CD8-positive, alpha-beta memory T cell (primary cell): ENCODE results near the gene DBNDD1. TPM values are rescaled to one million over a fixed set of nuclear protein-coding genes. Genes with fewer than 3 reads are reported as not detected.

Experiments used
- CTCF ChIA-PET: fragments of 350-600 bp; sonication (Branson Sonifier 250); formaldehyde crosslinking; loops from one replicate; lab custom pipeline; 2021; ENCODE audit warnings: antibody characterized with exemption; lab: Charles Lee
- POLR2A ChIA-PET: fragments of 350-600 bp; sonication (Branson Sonifier 250); formaldehyde crosslinking; loops from one replicate; lab custom pipeline; 2021; ENCODE audit warnings: antibody characterized with exemption; lab: Charles Lee
- DNase-seq, 5 donors: peaks; one replicate each; pipeline versions ENCODE4 v3.0.0 to v3.0.0-alpha.2; 2020 to 2022; ENCODE audit warnings: mixed read lengths in 1 of 5
- H3K27ac ChIP-seq: one replicate; pipeline ENCODE4 v1.7.0; 2013; ENCODE audit warnings: low read depth, mild to moderate bottlenecking, low read length, moderate library complexity
- H3K27me3 ChIP-seq: 2 replicates; pipeline ENCODE4 v1.7.0; 2013; ENCODE audit warnings: low read length, mild to moderate bottlenecking; ENCODE audit not compliant: insufficient read depth, poor library complexity, severe bottlenecking
- H3K36me3 ChIP-seq: 2 replicates; pipeline ENCODE4 v1.7.0; 2013; ENCODE audit warnings: mild to moderate bottlenecking, low read length, moderate library complexity; ENCODE audit not compliant: insufficient read depth
- H3K4me1 ChIP-seq: 2 replicates; pipeline ENCODE4 v1.7.0; 2013; ENCODE audit warnings: mild to moderate bottlenecking, low read length, moderate library complexity; ENCODE audit not compliant: insufficient read depth
- H3K4me3 ChIP-seq: 2 replicates; pipeline ENCODE4 v1.7.0; 2013; ENCODE audit warnings: mild to moderate bottlenecking, low read length
- H3K9me3 ChIP-seq: 2 replicates; pipeline ENCODE4 v1.7.0; 2013; ENCODE audit warnings: mild to moderate bottlenecking, low read length
- H3K27ac Mint-ChIP-seq, 8 donors: one replicate each; pipeline ENCODE4 v1.8.0; 2020 to 2021; ENCODE audit warnings: mixed read lengths in 8 of 8, mild to moderate bottlenecking in 6 of 8, inconsistent platforms in 3 of 8, moderate library complexity in 3 of 8
- H3K27me3 Mint-ChIP-seq, 2 donors: one replicate each; pipeline ENCODE4 v1.8.0; 2020 to 2021; ENCODE audit warnings: mixed read lengths in 2 of 2, mild to moderate bottlenecking in 1 of 2, moderate library complexity in 1 of 2
- H3K36me3 Mint-ChIP-seq, 3 donors: one replicate each; pipeline ENCODE4 v1.8.0; 2020 to 2021; ENCODE audit warnings: mixed read lengths in 3 of 3, inconsistent platforms in 1 of 3, mild to moderate bottlenecking in 1 of 3
- H3K4me1 Mint-ChIP-seq, 3 donors: one replicate each; pipeline ENCODE4 v1.8.0; 2020 to 2021; ENCODE audit warnings: mixed read lengths in 3 of 3, inconsistent platforms in 1 of 3, mild to moderate bottlenecking in 1 of 3
- H3K4me3 Mint-ChIP-seq, 7 donors: one replicate each; pipeline ENCODE4 v1.8.0; 2020 to 2021; ENCODE audit warnings: mixed read lengths in 7 of 7, mild to moderate bottlenecking in 6 of 7, moderate library complexity in 4 of 7, inconsistent platforms in 2 of 7
- H3K9me3 Mint-ChIP-seq, 5 donors: one replicate each; pipeline ENCODE4 v1.8.0; 2020 to 2022; ENCODE audit warnings: mixed read lengths in 5 of 5, mild to moderate bottlenecking in 3 of 5, moderate library complexity in 2 of 5, inconsistent platforms in 1 of 5
- polyA plus RNA-seq: library from polyadenylated mRNA; unstranded; fragments of 300-500 nt; fragmentation: Illumina TruSeq; gene quantifications from one replicate; pipeline ENCODE4 v1.2.3, GENCODE V29; 2021
- total RNA-seq, 2 experiments: library from RNA; stranded (reverse); gene quantifications; one replicate each; pipeline ENCODE4 v1.2.3, GENCODE V29; 2021

The DBNDD1 gene
- total and polyA plus RNA-seq, 3 experiments from 2014 or later, result 0.13 to 0.94 (median 0.18) TPM

- Mint-ChIP-seq H3K9me3 (no peaks in the 10 kb centered on the region), H3K27ac (no peak overlapping the region), H3K27me3 (peaks cover 13 to 19% of the 10 kb centered on the region in 2 donors), H3K36me3 (no peaks in the 10 kb centered on the region), H3K4me3 (peak overlapping the region in 1 of 7 donors; percentile 15), H3K4me1 (peaks cover 5 to 11% (median 6%) of the 10 kb centered on the region in 3 donors)
- H3K36me3 ChIP-seq, result no peaks in the 10 kb centered on the region
- no peaks in the 10 kb centered on the region for H3K9me3 ChIP-seq
- no peak for DNase-seq
- peaks cover 3% of the 10 kb centered on the region for H3K27me3 ChIP-seq
- H3K4me1 ChIP-seq, result no peaks in the 10 kb centered on the region
- H3K27ac ChIP-seq, result no peak overlapping the region
- H3K4me3 ChIP-seq, result no peak overlapping the region
- ChIA-PET POLR2A (no interaction called here), CTCF (no interaction called here)
These were observed 3.5 kb downstream of the DBNDD1 start for GRCh38 chr16:90015586-90016338.

DNA sequence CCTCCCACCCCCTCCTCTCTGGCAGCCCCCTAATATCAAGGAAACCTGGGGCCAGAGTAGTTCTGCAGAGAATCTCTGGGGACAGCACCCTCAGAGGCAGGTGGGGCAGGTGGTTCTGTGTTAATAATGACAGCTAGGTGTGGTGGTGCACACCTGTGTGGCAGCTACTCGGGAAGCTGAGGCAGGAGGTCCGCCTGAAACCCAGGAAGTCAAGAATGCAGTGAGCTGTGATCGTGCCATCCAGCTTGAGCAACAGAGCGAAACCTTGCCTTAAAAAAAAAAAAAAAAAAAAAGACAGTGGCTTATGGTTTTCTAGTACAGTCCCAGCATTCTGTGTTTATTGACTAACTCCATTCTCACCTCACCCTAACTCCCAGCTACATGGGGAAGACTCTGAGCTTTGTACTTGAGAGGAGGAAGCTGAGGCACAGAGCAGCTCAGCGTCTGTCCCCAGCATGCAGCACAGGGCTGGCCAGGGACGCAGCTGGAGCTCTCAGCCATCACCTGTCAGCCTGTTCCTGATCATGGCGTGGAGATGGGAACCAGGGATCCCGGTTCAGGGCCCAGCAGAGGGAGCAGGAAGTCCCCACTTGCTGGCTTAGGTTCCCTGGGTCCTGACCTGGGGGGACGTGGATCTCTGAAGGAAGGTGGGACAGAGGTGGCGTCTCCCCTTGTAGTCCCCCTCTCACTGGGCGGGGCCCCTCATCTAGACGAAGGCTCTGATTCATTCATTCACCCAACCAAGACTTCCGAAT lies 6.1 kb downstream of the DBNDD1 start:
- Mint-ChIP-seq H3K9me3 (no peaks in the 10 kb centered on the region), H3K27me3 (peaks cover 12 to 16% of the 10 kb centered on the region in 2 donors), H3K4me1 (peaks cover 14 to 15% (median 15%) of the 10 kb centered on the region in 3 donors), H3K4me3 (peak overlapping the region in 1 of 7 donors; percentile 59), H3K27ac (no peak overlapping the region), H3K36me3 (no peaks in the 10 kb centered on the region)
- Histone ChIP-seq H3K27ac (no peak overlapping the region), H3K36me3 (no peaks in the 10 kb centered on the region), H3K9me3 (no peaks in the 10 kb centered on the region), H3K4me1 (peaks cover 19% of the 10 kb centered on the region), H3K27me3 (peaks cover under 1% of the 10 kb centered on the region), H3K4me3 (no peak overlapping the region)
- DNase-seq, result no peak
- CTCF ChIA-PET, result no interaction called here
- POLR2A ChIA-PET, result no interaction called here

DNA sequence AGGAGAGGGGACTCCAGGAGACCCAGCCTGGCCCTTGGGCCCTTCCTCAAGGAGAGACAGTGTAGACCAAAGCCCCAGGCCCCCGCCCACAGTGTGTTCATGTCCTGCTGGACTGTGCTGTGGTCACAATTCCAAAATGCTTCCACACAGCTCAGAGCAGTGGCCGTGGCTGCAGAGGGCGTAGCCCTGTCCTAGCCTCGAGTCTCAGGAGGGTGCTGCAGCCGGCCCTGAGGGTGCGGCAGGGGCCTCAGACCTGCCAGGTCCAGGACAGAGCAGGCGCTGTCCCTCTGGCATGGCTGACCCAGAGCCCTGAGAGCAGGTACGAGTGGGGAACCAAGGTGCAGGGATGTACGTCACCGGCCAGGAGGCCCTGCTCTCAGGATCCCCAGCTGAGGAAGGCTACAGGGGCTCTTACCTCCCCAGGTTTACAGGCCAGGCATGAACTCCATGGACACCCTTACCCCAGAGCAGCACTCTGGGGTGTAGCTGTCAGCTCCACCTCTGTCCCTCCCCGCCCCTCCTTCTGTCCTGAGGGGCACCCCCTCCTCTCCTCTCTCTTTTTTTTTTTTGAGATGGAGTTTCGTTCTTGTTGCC lies 7.3 kb downstream of the DBNDD1 start:
- peaks cover 14 to 15% (median 15%) of the 10 kb centered on the region in 3 donors for H3K4me1 Mint-ChIP-seq
- H3K4me3 Mint-ChIP-seq, result no peak overlapping the region

DNA sequence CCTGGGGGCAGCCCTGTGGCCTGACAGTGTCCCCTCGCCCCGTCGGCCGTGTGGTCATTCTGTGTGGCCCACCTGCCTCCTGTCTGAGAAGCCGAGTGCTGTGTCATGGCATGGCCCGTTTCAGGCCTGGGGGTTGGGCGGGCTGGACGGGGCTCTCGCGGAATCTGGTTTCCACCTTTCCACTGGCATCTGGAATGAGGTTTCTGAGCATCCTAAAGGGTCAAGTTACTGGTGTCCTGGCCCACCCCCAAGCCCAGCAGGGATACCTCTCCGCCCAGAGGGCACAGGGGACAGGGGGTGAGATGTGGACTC lies 7.8 kb downstream of the DBNDD1 start:
- H3K9me3 Mint-ChIP-seq, result no peaks in the 10 kb centered on the region
- Histone ChIP-seq H3K4me3 (no peak overlapping the region), H3K4me1 (peaks cover 19% of the 10 kb centered on the region), H3K27me3 (no peaks in the 10 kb centered on the region), H3K9me3 (no peaks in the 10 kb centered on the region), H3K36me3 (no peaks in the 10 kb centered on the region), H3K27ac (no peak overlapping the region)
- ChIA-PET CTCF (no interaction called here), POLR2A (no interaction called here)
- peaks cover 14 to 15% (median 15%) of the 10 kb centered on the region in 3 donors for H3K4me1 Mint-ChIP-seq
- H3K36me3 Mint-ChIP-seq, result no peaks in the 10 kb centered on the region
- H3K27ac Mint-ChIP-seq, result no peak overlapping the region
- no peak overlapping the region for H3K4me3 Mint-ChIP-seq
- DNase-seq, result no peak
- H3K27me3 Mint-ChIP-seq, result peaks cover 8 to 16% of the 10 kb centered on the region in 2 donors

More for the DNA sequence above, 7.3 kb downstream of the DBNDD1 start:
- Histone ChIP-seq H3K36me3 (no peaks in the 10 kb centered on the region), H3K27ac (no peak overlapping the region), H3K4me1 (peaks cover 19% of the 10 kb centered on the region), H3K27me3 (no peaks in the 10 kb centered on the region), H3K4me3 (no peak overlapping the region), H3K9me3 (no peaks in the 10 kb centered on the region)
- Mint-ChIP-seq H3K9me3 (no peaks in the 10 kb centered on the region), H3K27me3 (peaks cover 8 to 16% of the 10 kb centered on the region in 2 donors), H3K36me3 (no peaks in the 10 kb centered on the region), H3K27ac (peak overlapping the region in 1 of 8 donors; percentile 33)
- ChIA-PET POLR2A (no interaction called here), CTCF (no interaction called here)
- DNase-seq, result no peak

GRCh38 chr16:90010676-90011507 lies 8.4 kb downstream of the DBNDD1 start:
- CTCF ChIA-PET, result interaction anchor here (0.7 kb wide), 1 partner anchor 32 kb away, joined by 4 read pairs; no protein-coding TSS in a partner anchor

DNA sequence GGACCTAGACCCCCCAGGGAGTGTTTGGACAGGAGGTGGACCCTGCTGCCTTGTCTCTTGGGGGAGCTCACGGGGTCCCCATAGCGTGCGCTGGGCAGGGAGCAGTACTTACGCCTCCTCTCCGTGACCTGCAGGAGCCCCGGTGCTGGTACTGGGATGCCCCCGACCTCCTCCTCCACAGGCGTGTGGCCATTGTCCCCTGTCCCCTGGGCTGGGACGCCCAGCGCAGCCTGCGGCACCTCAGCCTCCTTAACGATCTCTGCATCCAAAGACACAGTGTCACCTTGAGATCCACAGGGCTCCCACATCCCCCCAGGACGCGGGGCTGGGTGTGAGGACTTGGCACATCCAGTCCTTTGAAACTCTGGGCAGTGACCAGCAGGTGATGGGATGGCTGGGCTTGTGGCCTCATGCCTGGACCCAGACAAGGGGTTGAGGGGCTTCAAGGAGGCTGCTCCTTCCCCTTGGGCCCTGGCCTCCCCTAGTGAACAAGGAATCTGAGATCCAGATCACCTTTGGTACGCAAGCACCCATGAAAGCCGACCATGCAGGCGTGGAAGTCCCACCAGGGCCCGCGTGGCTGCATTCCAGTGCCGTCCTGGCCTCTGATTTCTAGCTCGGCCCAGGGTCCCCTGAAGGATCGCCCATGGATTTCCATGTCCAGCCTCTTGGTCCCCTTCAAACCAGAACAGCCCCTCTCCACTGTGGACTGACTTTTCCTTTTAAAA lies 9.9 kb downstream of the DBNDD1 start:
- ChIA-PET CTCF (interaction anchor here (1.1 to 1.6 kb wide), 3 partner anchors 8 to 11 kb away, joined by 3 read pairs; no protein-coding TSS in a partner anchor), POLR2A (interaction anchor here (0.5 to 0.7 kb wide), 3 partner anchors 9 to 166 kb away, joined by 3 to 5 read pairs (median 3); no protein-coding TSS in a partner anchor)
- peaks cover 19% of the 10 kb centered on the region for H3K4me1 ChIP-seq
- no peak for DNase-seq
- H3K27me3 Mint-ChIP-seq, result peaks cover 3 to 7% of the 10 kb centered on the region in 2 donors
- H3K27me3 ChIP-seq, result no peaks in the 10 kb centered on the region
- H3K4me3 Mint-ChIP-seq, result peak overlapping the region; percentile 76 to 88 (median 80)
- no peaks in the 10 kb centered on the region for H3K36me3 Mint-ChIP-seq
- H3K9me3 ChIP-seq, result no peaks in the 10 kb centered on the region
- H3K36me3 ChIP-seq, result no peaks in the 10 kb centered on the region
- H3K27ac Mint-ChIP-seq, result peak overlapping the region in 4 of 8 donors; percentile 32 to 61 (median 46)
- H3K4me3 ChIP-seq, result peak overlapping the region; percentile 65
- H3K9me3 Mint-ChIP-seq, result no peaks in the 10 kb centered on the region
- peaks cover 14 to 15% (median 15%) of the 10 kb centered on the region in 3 donors for H3K4me1 Mint-ChIP-seq
- no peak overlapping the region for H3K27ac ChIP-seq

More at GRCh38 chr16:90010676-90011507, 8.4 kb downstream of the DBNDD1 start:
- no peak overlapping the region for H3K4me3 ChIP-seq
- Mint-ChIP-seq H3K27me3 (peaks cover 8 to 16% of the 10 kb centered on the region in 2 donors), H3K27ac (no peak overlapping the region), H3K9me3 (no peaks in the 10 kb centered on the region), H3K4me1 (peaks cover 14 to 15% (median 15%) of the 10 kb centered on the region in 3 donors), H3K4me3 (peak overlapping the region in 2 of 7 donors; percentile 24 to 48), H3K36me3 (no peaks in the 10 kb centered on the region)
- peaks cover 19% of the 10 kb centered on the region for H3K4me1 ChIP-seq
- no peak overlapping the region for H3K27ac ChIP-seq
- H3K36me3 ChIP-seq, result no peaks in the 10 kb centered on the region
- H3K9me3 ChIP-seq, result no peaks in the 10 kb centered on the region
- no peak for DNase-seq
- POLR2A ChIA-PET, result no interaction called here
- H3K27me3 ChIP-seq, result no peaks in the 10 kb centered on the region

- Histone ChIP-seq H3K4me3 (peak overlapping the region; percentile 65), H3K27ac (no peak overlapping the region), H3K27me3 (no peaks in the 10 kb centered on the region), H3K36me3 (no peaks in the 10 kb centered on the region), H3K9me3 (no peaks in the 10 kb centered on the region), H3K4me1 (peaks cover 19% of the 10 kb centered on the region)
- Mint-ChIP-seq H3K4me3 (peak overlapping the region; percentile 76 to 88 (median 80)), H3K4me1 (peaks cover 14 to 15% (median 15%) of the 10 kb centered on the region in 3 donors), H3K27me3 (peaks cover 2 to 6% of the 10 kb centered on the region in 2 donors), H3K36me3 (no peaks in the 10 kb centered on the region), H3K27ac (peak overlapping the region in 5 of 8 donors; percentile 32 to 61 (median 44)), H3K9me3 (no peaks in the 10 kb centered on the region)
- ChIA-PET CTCF (interaction anchor here (1.1 to 1.6 kb wide), 3 partner anchors 9 to 12 kb away, joined by 3 read pairs; no protein-coding TSS in a partner anchor), POLR2A (interaction anchor here (0.5 to 0.7 kb wide), 3 partner anchors 9 to 165 kb away, joined by 3 to 5 read pairs (median 3); no protein-coding TSS in a partner anchor)
- peak; percentile 32 to 81 (median 69) for DNase-seq
These were observed 10.5 kb downstream of the DBNDD1 start for GRCh38 chr16:90008708-90009145.
